Esophagus squamous epithelium (tissue), 5 donors: ENCODE results near the gene PRDM2. TPM values are rescaled to one million over a fixed set of nuclear protein-coding genes. Genes with fewer than 3 reads are reported as not detected.
A peak's percentile ranks its signal among the peaks of the same experiment; 100 is the strongest.

Experiments
- DNase-seq: peaks from one replicate; lab custom pipeline; 2025; lab: John Stamatoyannopoulos, UW
- H3K27ac ChIP-seq, 4 donors: fragments of 200-600 bp; sonication (generic); one replicate each; pipeline ENCODE4 v1.5.1; 2016 to 2019; ENCODE audit warnings: mild to moderate bottlenecking in 1 of 4
- H3K27me3 ChIP-seq, 4 donors: fragments of 200-600 bp; sonication (generic); 1 replicate in 3 of 4; 2 replicates in 1 of 4; pipeline versions ENCODE4 v1.5.1 to v1.6.0; 2017 to 2021; ENCODE audit warnings: antibody characterized with exemption in 1 of 4
- H3K36me3 ChIP-seq, 3 donors: fragments of 200-600 bp; sonication (generic); one replicate each; pipeline ENCODE4 v1.5.1; 2016 to 2019
- H3K4me1 ChIP-seq, 3 donors: fragments of 200-600 bp; sonication (generic); one replicate each; pipeline ENCODE4 v1.5.1; 2017 to 2019
- H3K4me3 ChIP-seq, 4 donors: fragments of 200-600 bp; sonication (generic); 1 replicate in 3 of 4; 2 replicates in 1 of 4; pipeline ENCODE4 v1.5.1; 2016 to 2019; ENCODE audit warnings: mild to moderate bottlenecking in 2 of 4, moderate library complexity in 1 of 4
- H3K9me3 ChIP-seq, 3 donors: fragments of 200-600 bp; sonication (generic); one replicate each; pipeline ENCODE4 v1.5.1; 2016 to 2019
- POLR2A ChIP-seq, 4 donors: fragments of 450-650 bp; IDR thresholded peaks; one replicate each; pipeline ENCODE4 v1.6.1; 2017; ENCODE audit warnings: antibody characterized with exemption in 4 of 4, mild to moderate bottlenecking in 4 of 4, moderate library complexity in 3 of 4
- WGBS, 2 donors: methylation state at CpG; one replicate each; pipeline ENCODE4 v1.1.5; 2018; 5-methylcytosine and 5-hydroxymethylcytosine counted together
- intact Hi-C: fragments of 100-400 bp; cut with DNase I; formaldehyde crosslinking; loops from one replicate; pipeline ENCODE4 v1.15.0; 2022
- total RNA-seq, 4 donors: library from RNA; depleted of rRNA; stranded (reverse); fragments of >200 nt; gene quantifications; one replicate each; pipeline ENCODE4 v1.1.0, GENCODE V29; 2016
- TF ChIP-seq, protein P1 (sequence below), 6 experiments: fragments of 450-650 bp in 4 of 6; fragments of 200-600 bp in 2 of 6; sonication (generic) in 2 of 6; IDR thresholded peaks; one replicate each; pipeline ENCODE4 v1.5.1; 2016 to 2019; ENCODE audit warnings: antibody characterized with exemption in 6 of 6, mild to moderate bottlenecking in 4 of 6, moderate library complexity in 4 of 6
- donor health status: DM: yes; HTN: yes; CAD: no.

PRDM2 gene
- total RNA-seq, 4 donors from 2014 or later, result 19.2 to 37.4 (median 26.2) TPM

DNA sequence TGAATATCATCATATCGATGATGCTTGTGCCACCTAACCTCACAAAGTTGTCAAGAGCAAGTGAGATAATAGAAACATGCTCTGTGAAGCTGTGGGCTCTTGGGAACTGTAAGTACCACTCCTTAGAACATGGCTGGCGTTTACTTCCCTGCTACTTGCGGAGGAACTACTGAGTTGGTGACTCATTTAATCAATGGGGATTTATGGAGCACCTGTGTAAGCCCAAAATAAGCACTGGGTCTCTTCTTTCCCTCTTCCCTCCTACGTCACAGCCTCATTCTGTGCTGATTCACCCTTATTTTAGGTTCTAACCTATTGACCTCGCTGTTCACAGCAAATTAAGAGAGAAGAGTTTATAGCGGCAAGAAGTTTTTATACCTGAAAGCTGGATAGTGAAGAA is 52.9 kb downstream of the PRDM2 start:
- H3K27ac ChIP-seq, result peak overlapping the region in 3 of 4 donors; percentile 24 to 73 (median 73)
- 60 to 71% methylated on average over 6 of the region's 6 CpGs for WGBS, 2 donors
- no peak for DNase-seq
- H3K4me1 ChIP-seq, result peaks cover 43 to 85% (median 54%) of the 10 kb centered on the region in 3 donors
- no peaks in the 10 kb centered on the region for H3K9me3 ChIP-seq
- TF ChIP-seq, protein P1, sequence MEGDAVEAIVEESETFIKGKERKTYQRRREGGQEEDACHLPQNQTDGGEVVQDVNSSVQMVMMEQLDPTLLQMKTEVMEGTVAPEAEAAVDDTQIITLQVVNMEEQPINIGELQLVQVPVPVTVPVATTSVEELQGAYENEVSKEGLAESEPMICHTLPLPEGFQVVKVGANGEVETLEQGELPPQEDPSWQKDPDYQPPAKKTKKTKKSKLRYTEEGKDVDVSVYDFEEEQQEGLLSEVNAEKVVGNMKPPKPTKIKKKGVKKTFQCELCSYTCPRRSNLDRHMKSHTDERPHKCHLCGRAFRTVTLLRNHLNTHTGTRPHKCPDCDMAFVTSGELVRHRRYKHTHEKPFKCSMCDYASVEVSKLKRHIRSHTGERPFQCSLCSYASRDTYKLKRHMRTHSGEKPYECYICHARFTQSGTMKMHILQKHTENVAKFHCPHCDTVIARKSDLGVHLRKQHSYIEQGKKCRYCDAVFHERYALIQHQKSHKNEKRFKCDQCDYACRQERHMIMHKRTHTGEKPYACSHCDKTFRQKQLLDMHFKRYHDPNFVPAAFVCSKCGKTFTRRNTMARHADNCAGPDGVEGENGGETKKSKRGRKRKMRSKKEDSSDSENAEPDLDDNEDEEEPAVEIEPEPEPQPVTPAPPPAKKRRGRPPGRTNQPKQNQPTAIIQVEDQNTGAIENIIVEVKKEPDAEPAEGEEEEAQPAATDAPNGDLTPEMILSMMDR (IDR thresholded peaks at IDR 0.05), result no peak
- TF ChIP-seq POLR2A (IDR thresholded peaks at IDR 0.05), result no peak
- H3K36me3 ChIP-seq, result peaks cover 0 to 12% (median 0%) of the 10 kb centered on the region in 3 donors
- intact Hi-C loops, result no loop called here
- H3K4me3 ChIP-seq, result no peak overlapping the region
- no peaks in the 10 kb centered on the region for H3K27me3 ChIP-seq

DNA sequence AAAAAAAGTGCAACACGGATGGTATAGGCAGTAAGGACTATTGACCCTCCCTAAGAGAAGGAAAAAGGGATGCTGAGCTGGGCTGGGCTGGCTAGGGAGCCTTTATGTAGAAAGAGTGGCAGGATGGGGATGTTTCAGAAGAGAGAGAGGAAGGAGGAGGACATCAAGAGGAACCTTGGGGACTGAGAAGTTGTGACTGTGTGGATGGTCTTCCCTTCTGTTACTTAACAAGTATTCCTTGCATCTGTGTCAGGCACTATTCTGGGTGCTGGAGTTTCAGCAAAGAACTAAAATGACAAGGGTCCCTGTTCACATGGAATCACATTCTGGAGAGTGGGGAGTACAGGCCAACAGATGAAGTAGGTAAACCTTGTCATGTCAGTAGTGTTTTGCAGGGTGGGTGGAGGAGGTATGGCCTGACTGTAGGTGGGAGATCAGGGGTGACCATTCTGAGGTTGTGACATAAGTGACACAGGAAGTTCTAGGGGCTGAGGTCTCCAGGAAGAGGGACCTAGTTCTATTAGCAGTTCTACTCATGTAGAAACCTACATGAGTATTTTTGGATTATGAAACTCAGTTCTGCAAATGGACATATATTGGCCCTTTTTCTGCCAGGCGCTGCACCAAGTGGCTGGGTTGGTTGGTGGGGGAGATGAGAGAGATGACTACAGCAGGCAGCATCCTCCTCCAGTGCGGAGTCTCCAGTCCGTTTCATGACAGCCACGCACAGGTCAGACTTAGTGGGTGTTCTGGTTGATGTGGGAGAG is 53.8 kb downstream of the PRDM2 start:
- no peaks in the 10 kb centered on the region for H3K9me3 ChIP-seq
- TF ChIP-seq, protein P1 (IDR thresholded peaks at IDR 0.05), result no peak
- no peak for TF ChIP-seq POLR2A (IDR thresholded peaks at IDR 0.05)
- no peak for DNase-seq
- H3K27ac ChIP-seq, result peak overlapping the region in 2 of 4 donors; percentile 24 to 73
- intact Hi-C loops, result no loop called here
- WGBS, 2 donors, result 88 to 89% methylated on average over 5 of the region's 5 CpGs
- H3K4me3 ChIP-seq, result no peak overlapping the region
- H3K36me3 ChIP-seq, result peaks cover 0 to 12% (median 0%) of the 10 kb centered on the region in 3 donors
- peaks cover 43 to 87% (median 61%) of the 10 kb centered on the region in 3 donors for H3K4me1 ChIP-seq
- no peaks in the 10 kb centered on the region for H3K27me3 ChIP-seq

DNA sequence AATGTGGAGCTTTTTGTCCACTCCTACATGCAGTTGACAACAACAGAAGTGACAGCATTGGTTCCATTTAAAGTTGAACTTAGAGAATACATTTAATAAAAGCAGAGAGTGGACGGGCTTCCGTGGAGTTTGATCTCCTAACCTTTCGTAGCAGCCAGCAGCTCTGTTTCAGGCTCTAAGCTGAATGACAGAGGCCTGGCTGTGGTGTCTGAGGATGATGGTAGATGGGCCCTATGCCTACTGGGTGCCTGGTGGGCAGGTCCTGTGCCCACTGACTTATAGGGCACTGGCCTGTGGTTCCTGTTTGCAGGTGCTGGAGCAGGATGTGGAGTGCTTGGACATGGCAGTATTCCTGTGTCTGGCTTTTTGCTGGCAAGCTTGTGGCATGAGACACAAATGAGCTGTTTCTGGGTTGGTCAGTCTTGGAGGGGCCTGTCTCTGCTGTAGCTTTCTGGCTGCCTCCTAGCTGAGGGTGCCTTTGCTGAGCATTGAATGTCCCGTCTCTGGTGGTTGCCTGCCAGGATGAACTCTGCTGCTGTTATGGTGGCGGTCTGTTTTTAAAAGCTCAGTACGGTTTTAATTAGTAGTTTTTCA is 54.6 kb downstream of the PRDM2 start:
- intact Hi-C loops, result no loop called here
- H3K4me1 ChIP-seq, result peaks cover 43 to 95% (median 67%) of the 10 kb centered on the region in 3 donors
- H3K27ac ChIP-seq, result peak overlapping the region in 2 of 4 donors; percentile 34 to 57

DNA sequence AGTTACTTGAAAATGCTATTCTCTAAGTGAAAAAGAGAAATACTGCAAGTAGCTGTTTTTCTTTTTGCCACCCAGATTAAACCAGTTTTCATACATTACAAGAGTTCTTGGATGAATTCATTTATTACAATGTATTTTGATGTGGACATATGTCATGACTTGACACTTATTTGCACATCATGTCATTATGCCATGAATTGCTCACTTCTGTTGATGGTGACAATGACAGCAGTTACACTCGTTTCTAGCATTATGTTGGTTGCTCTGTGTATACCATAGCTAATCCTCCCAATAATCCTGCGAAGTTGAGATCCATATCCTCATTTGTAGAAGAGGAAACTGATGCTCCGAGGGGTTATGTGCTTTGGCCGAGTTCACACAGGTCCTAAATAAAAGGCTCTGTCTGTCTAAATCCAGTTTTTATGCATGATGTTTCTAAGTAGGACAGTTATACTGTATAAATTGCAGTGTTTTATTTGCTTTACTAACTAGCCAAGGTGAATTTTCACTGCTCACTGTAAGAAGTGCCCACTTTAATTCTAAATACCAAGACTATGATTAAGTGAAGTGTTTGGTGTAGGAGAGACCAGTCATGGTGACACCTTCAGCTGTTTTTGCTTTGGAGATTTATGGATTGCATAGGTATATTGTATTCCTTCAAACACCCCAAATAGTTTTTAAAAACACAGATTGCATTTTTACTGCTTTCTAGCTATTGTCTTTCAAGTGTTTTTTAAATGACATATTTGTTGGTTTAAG is 56.7 kb downstream of the PRDM2 start:
- TF ChIP-seq, protein P1 (IDR thresholded peaks at IDR 0.05), result no peak
- TF ChIP-seq POLR2A (IDR thresholded peaks at IDR 0.05), result no peak
- Histone ChIP-seq H3K36me3 (peaks cover 0 to 12% (median 0%) of the 10 kb centered on the region in 3 donors), H3K27me3 (no peaks in the 10 kb centered on the region), H3K27ac (peak overlapping the region in 2 of 4 donors; percentile 57 to 81), H3K4me3 (no peak overlapping the region), H3K9me3 (no peaks in the 10 kb centered on the region), H3K4me1 (peaks cover 41 to 100% (median 67%) of the 10 kb centered on the region in 3 donors)
- intact Hi-C loops, result no loop called here
- WGBS, 2 donors, result 33 to 49% methylated on average over 4 of the region's 4 CpGs
- no peak for DNase-seq

More for the DNA sequence above, 54.6 kb downstream of the PRDM2 start:
- H3K4me3 ChIP-seq, result no peak overlapping the region
- 75 to 89% methylated on average over 6 of the region's 6 CpGs for WGBS, 2 donors
- no peaks in the 10 kb centered on the region for H3K9me3 ChIP-seq
- no peak for DNase-seq
- H3K36me3 ChIP-seq, result peaks cover 0 to 12% (median 0%) of the 10 kb centered on the region in 3 donors
- TF ChIP-seq POLR2A (IDR thresholded peaks at IDR 0.05), result no peak
- TF ChIP-seq, protein P1 (IDR thresholded peaks at IDR 0.05), result no peak
- H3K27me3 ChIP-seq, result no peaks in the 10 kb centered on the region
